ENCODE data around the gene KLHL22.

GRCh38 chr22:20430101-20430719 is 65.4 kb downstream of the KLHL22 start:
- TF ChIP-seq CTCF (IDR thresholded peaks at IDR 0.05) (no peak), ZFX (IDR thresholded peaks at IDR 0.05; ENCODE audit: borderline replicate concordance) (no peak)
